Measurements from ENCODE around the gene ALDH1A1. TPM values are rescaled to one million over a fixed set of nuclear protein-coding genes. Genes with fewer than 3 reads are reported as not detected.

ALDH1A1 gene
- total RNA-seq, 2 experiments from 2014 or later: not detected

GRCh38 chr9:72995131-72996024 is 42.5 kb upstream of the ALDH1A1 start:
- H3K4me2 ChIP-seq (ENCODE audit: low read length): no peak overlapping the region
- intact Hi-C loops (cut with micrococcal nuclease; ENCODE audit: unreplicated experiment): no loop called here
- H4K20me1 ChIP-seq (ENCODE audit: insufficient read depth, low read length): no peaks in the 10 kb centered on the region
- H3K9me3 ChIP-seq (ENCODE audit: low read length): no peaks in the 10 kb centered on the region
- DNase-seq (ENCODE audit: low spot score): no peak
- no peaks in the 10 kb centered on the region for H3K4me1 ChIP-seq (ENCODE audit: insufficient read depth, low read length, poor library complexity, severe bottlenecking)
- TF ChIP-seq CTCF (conservative IDR thresholded peaks at IDR 0.05; ENCODE audit: low read length) (no peak), EZH2phosphoT487 (IDR thresholded peaks at IDR 0.05; ENCODE audit: borderline replicate concordance, low read depth, low read length) (no peak)
- H2AFZ ChIP-seq (ENCODE audit: low read length): no peak overlapping the region
- POLR2A ChIA-PET: no interaction called here
- CTCF ChIA-PET (ENCODE audit: unreplicated experiment): no interaction called here
- H3K27ac ChIP-seq (ENCODE audit: low read depth, low read length, poor library complexity, severe bottlenecking): no peak overlapping the region
- no peaks in the 10 kb centered on the region for H3K79me2 ChIP-seq (ENCODE audit: insufficient read depth, low read depth, low read length)
- no peaks in the 10 kb centered on the region for H3K36me3 ChIP-seq (ENCODE audit: insufficient read depth, low read length)
- H3K4me3 ChIP-seq (ENCODE audit: low read depth, low read length, poor library complexity, severe bottlenecking): no peak overlapping the region
- no peaks in the 10 kb centered on the region for H3K9me2 ChIP-seq (ENCODE audit: insufficient read depth, low read length)
- BruUV-seq (replicated peaks): no TSS peak

GRCh38 chr9:72991772-72992171 is 38.9 kb upstream of the ALDH1A1 start:
- intact Hi-C loops (cut with micrococcal nuclease; ENCODE audit: unreplicated experiment): no loop called here
- no peaks in the 10 kb centered on the region for H4K20me1 ChIP-seq (ENCODE audit: insufficient read depth, low read length)
- H3K9me3 ChIP-seq (ENCODE audit: low read length): no peaks in the 10 kb centered on the region
- no peaks in the 10 kb centered on the region for H3K79me2 ChIP-seq (ENCODE audit: insufficient read depth, low read depth, low read length)
- no peak overlapping the region for H3K4me3 ChIP-seq (ENCODE audit: low read depth, low read length, poor library complexity, severe bottlenecking)
- H3K27ac ChIP-seq (ENCODE audit: low read depth, low read length, poor library complexity, severe bottlenecking): no peak overlapping the region
- no peak overlapping the region for H3K4me2 ChIP-seq (ENCODE audit: low read length)
- no TSS peak for BruUV-seq (replicated peaks)
- ChIA-PET POLR2A (interaction anchor here (1.5 kb wide), 1 partner anchor 14 kb away, joined by 4 read pairs; no protein-coding TSS in a partner anchor), CTCF (ENCODE audit: unreplicated experiment) (no interaction called here)
- no peaks in the 10 kb centered on the region for H3K4me1 ChIP-seq (ENCODE audit: insufficient read depth, low read length, poor library complexity, severe bottlenecking)
- no peak for DNase-seq (ENCODE audit: low spot score)
- H2AFZ ChIP-seq (ENCODE audit: low read length): no peak overlapping the region
- no peaks in the 10 kb centered on the region for H3K9me2 ChIP-seq (ENCODE audit: insufficient read depth, low read length)
- TF ChIP-seq EZH2phosphoT487 (IDR thresholded peaks at IDR 0.05; ENCODE audit: borderline replicate concordance, low read depth, low read length) (no peak), CTCF (conservative IDR thresholded peaks at IDR 0.05; ENCODE audit: low read length) (no peak)
- H3K36me3 ChIP-seq (ENCODE audit: insufficient read depth, low read length): no peaks in the 10 kb centered on the region
